GM21381 (cell line): ENCODE results near the gene SLC22A13.
"Not testable (repeated sequence)": the region's sequence is repeated elsewhere in the genome, so short reads cannot be mapped to it uniquely, and the experiment has no call there.

Experiments
- ATAC-seq: cut with Tn5 transposase; IDR thresholded peaks from one replicate; pipeline ENCODE4 v1.9.1; 2021; ENCODE audit warnings: mild to moderate bottlenecking, moderate library complexity; ENCODE audit not compliant: unreplicated experiment

Gene SLC22A13

GRCh38 chr3:38297053-38297452, 31.4 kb downstream of the SLC22A13 start:
- not testable (repeated sequence) for ATAC-seq

DNA sequence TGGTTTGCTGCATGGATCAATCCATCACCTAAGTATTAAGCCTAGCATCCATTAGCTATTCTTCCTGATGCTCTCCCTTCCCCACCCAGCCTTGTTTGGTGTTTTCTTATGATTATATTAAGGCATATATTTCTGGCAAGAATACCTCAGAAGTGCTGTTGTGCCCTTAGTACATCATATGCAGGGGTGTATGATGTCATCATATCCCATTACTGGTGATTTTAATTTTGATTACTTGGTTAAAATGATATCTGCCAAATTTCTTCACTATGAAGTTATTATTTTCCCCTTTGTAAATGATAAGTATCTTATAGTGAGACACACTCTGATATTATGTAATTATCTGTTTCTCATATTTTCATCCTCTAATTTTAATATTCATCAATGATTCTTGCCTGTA, 31.9 kb downstream of the SLC22A13 start:
- no peak for ATAC-seq

DNA sequence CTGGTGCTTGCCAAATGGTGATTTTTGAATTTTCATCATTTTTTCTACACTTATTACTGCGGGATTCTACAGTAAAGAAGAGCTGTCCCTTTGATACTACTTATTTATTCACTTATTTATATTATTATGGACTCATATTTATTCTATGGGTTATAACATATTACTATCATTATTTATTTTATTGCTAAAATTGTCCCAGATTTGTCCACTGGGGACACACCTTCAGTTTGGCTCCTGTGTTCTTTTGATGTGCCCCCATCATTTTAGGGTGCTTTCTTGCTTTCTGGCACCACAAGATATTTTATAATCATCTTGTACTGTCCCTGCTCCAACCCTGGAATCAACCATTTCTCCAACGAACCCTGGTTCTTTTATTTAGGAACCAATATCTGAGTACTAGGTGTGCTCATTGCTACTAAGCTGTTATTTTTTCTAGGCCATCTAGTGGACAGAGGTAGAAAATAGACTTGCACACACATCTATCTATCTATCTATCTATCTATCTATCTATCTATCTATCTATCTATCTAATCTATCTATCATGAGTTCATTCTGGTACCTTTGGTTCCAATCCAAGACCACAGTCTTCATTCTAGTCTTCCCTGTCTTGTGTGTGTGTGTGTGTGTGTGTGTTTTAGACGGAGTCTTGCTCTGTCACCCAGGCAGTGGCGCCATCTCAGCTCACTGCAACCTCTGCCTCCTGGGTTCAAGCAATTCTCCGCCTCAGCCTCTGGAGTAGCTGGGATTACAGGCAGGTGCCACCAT, 32.5 kb downstream of the SLC22A13 start:
- no peak for ATAC-seq

DNA sequence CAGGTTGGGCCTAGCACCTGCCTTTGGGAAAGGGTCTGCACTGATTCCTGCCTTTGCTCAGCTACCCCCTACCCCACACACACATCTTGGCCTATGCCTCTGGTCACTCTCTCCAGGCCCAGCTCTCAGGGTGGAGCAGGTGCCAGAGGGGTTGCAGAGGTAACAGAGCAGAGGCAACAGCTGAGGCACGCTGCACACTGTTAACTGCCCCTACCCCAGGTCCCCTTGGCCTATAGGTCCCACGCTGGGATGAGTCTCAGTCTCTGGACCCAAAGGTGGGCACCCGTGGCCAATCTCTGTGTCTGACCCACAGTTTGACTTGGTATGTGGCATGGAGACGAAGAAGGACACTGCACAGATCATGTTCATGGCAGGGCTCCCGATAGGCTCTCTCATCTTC, 41.3 kb downstream of the SLC22A13 start:
- no peak for ATAC-seq

DNA sequence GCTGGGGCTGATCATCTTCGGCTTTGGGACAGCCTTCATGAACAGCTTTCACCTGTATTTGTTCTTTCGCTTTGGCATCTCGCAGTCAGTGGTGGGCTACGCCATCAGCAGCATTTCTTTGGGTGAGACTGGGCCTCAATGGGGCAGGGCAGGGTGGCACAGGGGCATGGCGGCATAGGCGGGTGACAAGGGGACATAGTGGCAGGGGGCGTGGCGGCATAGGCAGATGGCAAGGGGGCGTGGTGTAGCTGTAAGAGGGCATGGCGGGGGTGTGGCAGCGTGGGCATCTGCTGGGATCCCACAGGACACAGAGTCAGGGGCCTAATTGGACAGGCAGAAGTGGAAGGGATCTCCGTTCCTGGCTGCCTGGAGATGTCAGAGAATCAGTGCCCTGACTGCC, 42.0 kb downstream of the SLC22A13 start:
- ATAC-seq: no peak

- no peak for ATAC-seq
Observed at GRCh38 chr3:38308456-38308855, 42.8 kb downstream of the SLC22A13 start.

DNA sequence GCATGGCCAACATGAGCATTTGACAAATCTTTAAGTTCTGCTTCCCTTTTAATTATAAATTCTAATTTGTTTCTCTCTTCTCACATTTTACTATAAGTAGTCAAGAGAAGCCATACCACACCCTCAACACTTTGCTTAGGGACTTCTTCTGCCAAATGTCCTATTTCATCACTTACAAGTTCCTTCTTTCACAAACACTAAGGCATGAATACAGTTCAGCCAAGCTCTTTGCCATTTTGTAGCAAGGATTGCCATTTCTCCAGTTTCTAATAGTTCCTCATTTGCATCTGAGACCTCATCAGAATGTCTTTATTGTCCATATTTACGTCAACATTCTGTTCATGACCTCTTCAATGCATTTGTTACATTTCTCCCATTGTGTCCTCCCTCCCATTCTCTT, 45.9 kb downstream of the SLC22A13 start:
- no peak for ATAC-seq

DNA sequence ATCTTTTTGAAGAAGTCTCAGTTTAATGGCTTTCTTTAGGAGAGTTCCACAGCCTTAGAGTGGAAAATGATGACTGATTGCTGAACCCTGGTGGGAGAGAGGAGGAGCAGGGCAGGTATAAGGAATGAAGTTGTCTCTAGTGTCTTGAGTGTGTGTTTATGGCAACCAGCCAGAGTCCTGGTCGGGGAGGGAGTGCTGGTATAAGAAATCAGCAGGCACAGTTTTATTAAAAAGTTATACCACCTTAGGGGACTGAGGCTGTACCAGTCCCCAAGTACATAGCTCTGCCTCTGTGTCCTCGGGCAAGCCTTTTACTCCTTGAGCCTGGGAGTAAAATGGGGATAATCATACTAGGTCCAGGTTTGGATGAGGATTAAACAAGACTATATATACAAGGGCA, 46.3 kb downstream of the SLC22A13 start:
- ATAC-seq: no peak

- ATAC-seq: no peak
Observed at GRCh38 chr3:38312356-38312755, 46.7 kb downstream of the SLC22A13 start.

DNA sequence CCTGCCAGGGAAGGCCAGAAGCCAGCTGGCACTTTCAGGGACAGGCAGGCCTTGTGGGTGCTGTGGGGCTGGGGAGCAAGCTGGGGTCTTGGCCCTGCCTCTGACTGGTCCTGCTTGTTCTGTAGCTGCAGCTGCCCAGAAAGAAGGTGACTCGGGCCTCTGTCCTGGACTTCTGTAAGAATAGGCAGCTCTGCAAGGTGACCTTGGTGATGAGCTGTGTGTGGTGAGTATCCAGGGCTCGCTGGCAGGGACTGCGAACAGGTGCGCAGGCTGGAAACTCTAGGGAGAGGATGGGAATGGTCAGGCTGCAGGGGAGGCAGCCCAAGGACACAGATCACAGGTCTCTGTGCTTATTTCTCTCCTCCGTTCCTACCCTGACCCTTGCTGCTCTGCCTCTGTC, 47.7 kb downstream of the SLC22A13 start:
- ATAC-seq: no peak

- no peak for ATAC-seq
Observed at GRCh38 chr3:38313695-38314094, 48.1 kb downstream of the SLC22A13 start.

GRCh38 chr3:38314112-38314763, 48.6 kb downstream of the SLC22A13 start:
- ATAC-seq: no peak

DNA sequence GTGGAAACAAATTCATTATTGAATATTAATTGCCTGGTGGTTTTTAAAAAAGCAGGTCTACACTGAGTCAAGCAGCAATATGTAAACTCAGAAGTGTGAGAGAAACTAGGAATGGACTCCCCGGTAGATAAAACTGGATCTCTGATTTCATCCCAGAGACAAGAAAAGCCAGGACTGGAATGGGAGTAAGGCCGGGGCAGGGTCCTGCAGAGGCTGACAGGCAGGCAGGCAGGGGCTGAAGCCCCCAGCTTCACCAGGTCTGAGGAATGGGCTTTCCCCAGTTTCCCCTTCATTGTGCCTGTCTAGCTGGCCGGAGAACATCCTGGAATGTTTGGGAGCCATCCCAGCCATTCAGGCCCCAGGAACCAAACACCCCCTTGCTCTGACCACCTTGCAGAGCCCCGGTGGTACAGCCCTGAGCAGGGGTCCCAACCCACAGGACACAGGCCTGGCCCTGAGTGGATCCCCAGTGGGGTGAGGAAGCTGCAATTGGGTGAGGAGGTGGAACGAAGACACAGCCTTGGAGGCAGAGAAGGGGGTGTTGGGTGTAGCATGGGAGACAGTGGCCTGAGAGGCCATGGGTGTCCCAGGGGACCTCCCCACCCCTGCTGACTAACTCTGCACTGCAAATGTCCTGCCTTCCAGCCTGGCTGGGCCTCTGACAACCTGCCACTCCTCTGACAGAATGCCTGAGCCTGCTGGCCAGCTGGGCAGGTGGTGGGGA, 49.3 kb downstream of the SLC22A13 start:
- no peak for ATAC-seq

DNA sequence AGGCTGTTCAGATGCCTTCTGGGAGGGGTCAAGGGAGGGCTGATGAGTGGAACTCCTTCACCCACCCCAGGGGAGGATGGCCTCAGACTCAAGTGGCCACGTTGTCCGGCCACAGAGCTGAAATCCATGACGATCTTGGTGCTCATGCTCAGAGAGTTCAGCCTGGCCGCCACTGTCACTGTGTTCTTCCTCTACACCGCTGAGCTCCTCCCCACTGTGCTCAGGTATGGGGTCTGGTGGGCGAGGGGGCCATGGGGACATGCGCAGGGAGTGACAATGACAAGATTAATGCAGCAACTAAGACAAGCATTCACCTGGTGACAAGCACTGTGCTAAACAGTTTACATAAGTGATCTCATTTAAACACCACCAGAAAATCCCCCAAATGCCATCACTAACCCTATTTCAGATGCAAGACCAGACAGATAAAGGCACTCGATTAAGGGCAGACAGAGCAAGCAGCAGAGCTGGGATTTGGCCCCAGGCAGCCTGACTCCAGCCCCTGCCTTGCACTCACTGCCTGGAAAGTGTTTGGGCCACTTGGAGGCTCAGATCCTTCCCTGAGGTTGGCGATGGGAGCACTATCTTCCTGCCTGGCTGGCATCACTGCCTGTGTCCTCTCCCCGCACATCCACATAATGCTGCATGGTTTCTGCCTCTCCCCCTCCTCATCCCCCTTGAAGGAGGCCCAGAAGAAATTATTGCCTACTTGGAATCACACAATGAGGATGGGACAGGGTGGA, 50.0 kb downstream of the SLC22A13 start:
- no peak for ATAC-seq

DNA sequence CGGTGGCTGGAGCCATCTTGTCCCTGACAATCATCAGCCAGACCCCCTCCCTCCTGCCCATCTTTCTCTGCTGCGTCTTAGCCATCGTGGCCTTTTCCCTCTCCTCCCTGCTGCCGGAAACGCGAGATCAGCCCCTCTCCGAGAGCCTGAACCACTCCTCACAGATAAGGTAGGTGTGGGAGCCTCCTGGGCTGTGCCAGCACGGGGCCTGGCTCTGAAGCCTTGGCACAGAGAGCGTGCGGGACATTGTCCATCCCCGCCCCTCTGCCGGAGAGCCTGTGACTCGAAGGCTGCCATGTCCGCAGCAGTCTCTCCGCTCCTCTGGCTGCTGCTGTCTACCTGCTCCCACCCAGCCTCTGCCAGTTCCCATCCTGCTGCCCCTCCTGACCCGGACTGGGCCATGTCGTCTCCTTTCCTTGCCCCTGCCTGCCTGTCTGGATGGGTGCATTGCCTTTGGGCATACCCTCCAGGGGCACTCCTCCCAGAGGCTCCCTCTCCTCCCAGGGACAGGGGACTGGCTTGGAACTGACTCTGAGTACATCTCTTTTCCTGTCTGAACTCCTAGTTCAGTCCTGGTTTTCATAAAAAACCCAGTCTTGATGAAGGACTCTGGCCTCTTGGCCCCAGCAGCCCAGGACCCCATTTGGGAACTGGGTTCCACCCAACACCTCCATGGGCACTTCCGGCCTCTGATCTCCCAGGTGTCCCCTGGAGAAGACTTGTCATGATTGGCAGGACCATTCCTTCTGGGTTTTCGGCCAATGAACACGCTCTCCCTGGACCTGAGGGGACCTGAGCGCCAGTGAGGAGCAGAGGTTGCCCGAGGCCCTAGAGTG, 51.0 kb downstream of the SLC22A13 start:
- no peak for ATAC-seq

DNA sequence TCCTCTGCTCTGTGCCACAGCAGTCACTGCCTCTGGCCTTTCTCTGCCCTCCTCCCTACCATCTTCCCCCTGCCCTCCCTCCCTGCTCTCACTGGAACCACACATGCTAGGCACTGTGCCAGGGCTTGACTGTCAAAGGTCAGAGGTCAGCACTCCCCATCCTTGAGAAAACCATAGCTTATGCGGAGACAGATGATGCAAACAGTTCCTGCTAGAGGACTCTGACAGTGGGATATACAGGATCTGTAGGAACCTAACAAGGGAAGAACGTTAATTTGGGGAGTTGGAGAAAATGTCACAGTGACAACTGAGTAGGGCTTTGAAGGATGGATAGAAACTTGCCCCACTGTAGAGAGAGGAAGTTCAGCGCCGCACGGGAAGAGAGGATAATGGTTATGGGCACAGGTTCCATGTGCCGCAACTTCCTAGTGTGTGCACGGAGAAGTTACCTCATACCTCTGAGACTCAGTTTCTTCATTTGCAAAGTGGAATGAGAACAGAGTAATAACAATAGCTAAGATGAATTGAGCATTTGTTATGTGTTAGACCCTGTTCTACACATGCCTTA, 51.7 kb downstream of the SLC22A13 start:
- no peak for ATAC-seq

GRCh38 chr3:38318766-38319671, 53.4 kb downstream of the SLC22A13 start:
- no peak for ATAC-seq

GRCh38 chr3:38320638-38321037, 55.0 kb downstream of the SLC22A13 start:
- ATAC-seq: not testable (repeated sequence)

DNA sequence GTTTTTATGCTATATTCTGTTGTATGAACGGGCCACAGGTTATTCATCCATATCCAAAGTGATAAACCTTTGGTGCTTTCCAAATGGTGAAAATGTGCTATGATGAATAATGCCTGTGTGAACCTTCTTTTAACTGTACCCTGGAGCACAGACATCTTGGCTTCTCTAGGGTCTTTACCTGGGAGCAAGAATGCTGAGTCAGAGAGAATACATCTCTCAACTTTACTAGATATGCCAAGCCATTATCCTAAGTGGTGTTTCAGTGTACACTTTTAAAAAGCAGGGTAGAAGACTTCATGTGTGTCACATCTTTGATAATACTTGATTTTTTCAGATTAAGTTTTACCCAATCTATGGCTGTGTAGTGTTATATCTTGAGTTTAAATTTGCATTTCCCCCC, 57.4 kb downstream of the SLC22A13 start:
- ATAC-seq: no peak
